ENCODE measurements around the gene BCAS3.

BCAS3 gene

DNA sequence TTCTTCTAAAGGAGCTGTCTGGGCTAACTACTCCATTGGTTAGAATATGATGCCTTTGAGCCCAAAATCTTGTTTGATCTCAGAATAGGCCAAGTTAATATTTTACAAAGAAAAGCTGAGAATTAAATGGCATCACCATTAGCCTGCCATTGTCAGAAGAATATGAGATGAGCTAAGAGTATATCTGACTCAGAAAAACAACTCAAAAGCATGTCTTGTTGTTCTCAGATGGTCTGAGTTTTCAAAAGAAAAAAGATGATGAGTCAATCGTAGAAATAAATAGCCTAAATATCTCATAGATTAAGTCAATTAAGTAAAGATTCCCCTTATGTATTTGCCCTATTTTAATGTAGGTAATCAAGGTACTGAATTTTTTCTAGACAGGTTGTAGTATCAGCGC, 524.9 kb downstream of the BCAS3 start:
- no peak for TF ChIP-seq CTCF (IDR thresholded peaks at IDR 0.05)

DNA sequence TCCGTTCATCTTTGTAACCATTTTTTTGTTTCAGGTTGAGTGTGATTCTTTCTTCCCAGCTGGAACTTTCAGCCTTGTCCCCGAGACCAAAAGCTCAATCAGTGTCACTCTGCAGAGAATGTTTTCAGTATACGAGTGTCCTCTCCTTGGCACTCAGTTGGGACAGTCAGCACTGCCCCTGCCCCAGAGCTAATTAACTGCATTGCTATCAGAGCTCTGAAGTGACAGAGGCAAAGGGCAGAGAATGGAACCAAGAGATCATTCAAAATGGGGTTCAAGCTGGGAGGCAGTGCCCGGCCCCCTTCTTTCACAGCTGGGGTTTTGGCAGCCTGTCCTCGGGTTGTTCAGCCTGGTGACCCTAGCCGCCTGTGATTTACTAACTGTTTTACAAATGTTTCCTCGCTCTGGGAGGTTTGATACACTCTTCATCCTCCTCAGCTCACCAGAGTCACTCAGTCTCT, 526.0 kb downstream of the BCAS3 start:
- no peak for DNase-seq (ENCODE audit: low spot score)
- H3K4me3 ChIP-seq = peak overlapping the region; percentile 35
- no peak for TF ChIP-seq CTCF (IDR thresholded peaks at IDR 0.05)
- peak overlapping the region; percentile 78 to 88 for H3K27ac ChIP-seq

More for the DNA sequence above, 524.9 kb downstream of the BCAS3 start:
- no peak for DNase-seq (ENCODE audit: low spot score)
- Histone ChIP-seq H3K4me3 (no peak overlapping the region), H3K27ac (peak overlapping the region; percentile 38 to 78)

GRCh38 chr17:61204456-61204855, 526.8 kb downstream of the BCAS3 start:
- TF ChIP-seq CTCF (IDR thresholded peaks at IDR 0.05) = no peak
- Histone ChIP-seq H3K27ac (peak overlapping the region; percentile 78 to 88), H3K4me3 (no peak overlapping the region)
- DNase-seq (ENCODE audit: low spot score) = no peak

- TF ChIP-seq CTCF (IDR thresholded peaks at IDR 0.05) = no peak
- peak overlapping the region; percentile 10 to 35 for H3K27ac ChIP-seq
- DNase-seq (ENCODE audit: low spot score) = no peak
- no peak overlapping the region for H3K4me3 ChIP-seq
Observed at GRCh38 chr17:61205401-61205800, 527.8 kb downstream of the BCAS3 start.

DNA sequence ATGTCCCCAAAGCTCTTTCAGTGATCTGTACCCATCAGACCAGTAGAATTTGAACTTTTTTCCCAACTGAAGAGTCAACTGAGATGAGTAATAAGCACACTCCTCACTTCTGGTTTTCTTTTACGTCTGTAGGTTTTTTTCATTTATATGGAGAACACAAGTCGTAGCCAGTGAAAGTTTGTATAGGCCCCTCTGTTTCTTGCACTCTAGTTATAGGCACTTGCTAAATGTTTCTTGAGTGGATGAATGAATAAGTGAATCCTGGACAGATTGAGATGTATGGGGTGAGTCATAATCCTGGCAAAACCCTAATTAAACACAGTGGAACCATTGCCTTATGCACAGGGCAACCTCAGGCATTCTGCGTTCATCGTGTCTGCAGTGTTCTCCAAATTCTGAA, 528.3 kb downstream of the BCAS3 start:
- no peak for TF ChIP-seq CTCF (IDR thresholded peaks at IDR 0.05)
- Histone ChIP-seq H3K4me3 (no peak overlapping the region), H3K27ac (peak overlapping the region in 1 of 2 donors; percentile 10)
- DNase-seq (ENCODE audit: low spot score) = no peak

DNA sequence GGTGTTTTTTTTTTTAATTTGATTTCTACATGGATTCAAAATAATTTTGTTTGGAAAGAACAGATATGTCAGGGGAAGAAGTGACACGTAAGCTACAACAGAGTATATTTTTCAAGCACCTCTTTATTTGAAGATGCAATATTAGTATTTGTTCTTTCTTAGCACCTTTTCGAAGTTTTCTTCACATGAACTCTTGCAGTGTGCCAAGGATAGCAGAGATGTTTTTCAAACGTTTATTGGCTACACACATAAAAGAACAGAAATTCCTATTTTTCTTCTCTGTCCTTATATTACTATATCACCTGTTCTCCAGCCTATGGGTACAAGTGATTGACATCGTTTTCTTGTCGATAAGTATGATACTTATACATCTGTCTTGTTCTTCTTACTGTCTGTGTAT, 529.3 kb downstream of the BCAS3 start:
- no peak overlapping the region for H3K27ac ChIP-seq
- no peak for TF ChIP-seq CTCF (IDR thresholded peaks at IDR 0.05)
- no peak overlapping the region for H3K4me3 ChIP-seq
- DNase-seq (ENCODE audit: low spot score) = no peak

GRCh38 chr17:61208301-61209105, 530.9 kb downstream of the BCAS3 start:
- Histone ChIP-seq H3K4me3 (peak overlapping the region; percentile 33), H3K27ac (peak overlapping the region; percentile 51 to 68)
- no peak for DNase-seq (ENCODE audit: low spot score)
- no peak for TF ChIP-seq CTCF (IDR thresholded peaks at IDR 0.05)
